Mesendoderm (in vitro differentiated cells): Measurements from ENCODE around the gene ZBTB25.
"Not testable (repeated sequence)": the region's sequence is repeated elsewhere in the genome, so short reads cannot be mapped to it uniquely, and the experiment has no call there.

Source experiments
- DNase-seq: peaks from one replicate; pipeline ENCODE4 v3.0.0; 2013
- H2AK5ac ChIP-seq: 2 replicates; pipeline ENCODE4 v1.6.1; 2013; ENCODE audit warnings: low read length, inconsistent platforms
- H2BK120ac ChIP-seq: 2 replicates; pipeline ENCODE4 v1.6.1; 2013; ENCODE audit warnings: low read depth, mild to moderate bottlenecking, low read length, moderate library complexity, mixed read lengths
- H2BK15ac ChIP-seq: replicated peaks from 2 replicates; pipeline ENCODE4 v1.6.1; 2013; ENCODE audit warnings: low read depth, mild to moderate bottlenecking, moderate library complexity
- H2BK5ac ChIP-seq: 2 replicates; pipeline ENCODE4 v1.6.1; 2013; ENCODE audit warnings: low read length, inconsistent platforms
- H3K18ac ChIP-seq: 2 replicates; pipeline ENCODE4 v1.6.1; 2013; ENCODE audit warnings: mild to moderate bottlenecking, low read length, mixed read lengths
- H3K23ac ChIP-seq: one replicate; pipeline ENCODE4 v1.6.1; 2013; ENCODE audit warnings: low read length
- H3K27ac ChIP-seq: 2 replicates; pipeline ENCODE4 v1.5.1; 2013; ENCODE audit warnings: low read depth, mild to moderate bottlenecking, inconsistent platforms, low read length, moderate library complexity
- H3K27me3 ChIP-seq: 2 replicates; pipeline ENCODE4 v1.6.1; 2013; ENCODE audit warnings: low read length, control low read depth, mild to moderate bottlenecking, inconsistent platforms; ENCODE audit not compliant: insufficient read depth, poor library complexity
- H3K36me3 ChIP-seq: 2 replicates; pipeline ENCODE4 v1.6.1; 2013; ENCODE audit warnings: low read length, inconsistent platforms; ENCODE audit not compliant: control insufficient read depth, insufficient read depth
- H3K4ac ChIP-seq: one replicate; pipeline ENCODE4 v1.6.1; 2013; ENCODE audit warnings: low read depth, mild to moderate bottlenecking, low read length, moderate library complexity
- H3K4me1 ChIP-seq: 2 replicates; pipeline ENCODE4 v1.6.1; 2013; ENCODE audit warnings: low read depth, low read length, inconsistent platforms; ENCODE audit not compliant: control insufficient read depth
- H3K4me2 ChIP-seq: 2 replicates; pipeline ENCODE4 v1.6.1; 2013; ENCODE audit warnings: low read length
- H3K4me3 ChIP-seq: 2 replicates; pipeline ENCODE4 v1.5.1; 2013; ENCODE audit warnings: mild to moderate bottlenecking, low read length
- H3K56ac ChIP-seq: one replicate; pipeline ENCODE4 v1.6.1; 2013; ENCODE audit warnings: low read length
- H3K79me1 ChIP-seq: 2 replicates; pipeline ENCODE4 v1.6.1; 2013; ENCODE audit warnings: low read length, inconsistent platforms
- H3K79me2 ChIP-seq: 2 replicates; pipeline ENCODE4 v1.6.1; 2013; ENCODE audit warnings: mild to moderate bottlenecking, low read length; ENCODE audit not compliant: control insufficient read depth, insufficient read depth
- H3K9ac ChIP-seq: 2 replicates; pipeline ENCODE4 v1.6.1; 2013; ENCODE audit warnings: low read length, inconsistent platforms
- H4K5ac ChIP-seq: one replicate; pipeline ENCODE4 v1.6.1; 2013; ENCODE audit warnings: low read length
- H4K8ac ChIP-seq: one replicate; pipeline ENCODE4 v1.6.1; 2013; ENCODE audit warnings: low read depth, mild to moderate bottlenecking, control low read depth, low read length, moderate library complexity
- WGBS: extraction: QIAGEN DNeasy Blood & Tissue Kit; methylation state at CpG from one replicate; pipeline ENCODE4 v1.1.7; 2013; ENCODE audit warnings: low lambda C conversion rate, missing lambda C conversion rate; ENCODE audit not compliant: insufficient coverage; ENCODE audit errors: extremely low coverage; 5-methylcytosine and 5-hydroxymethylcytosine counted together

Gene ZBTB25

DNA sequence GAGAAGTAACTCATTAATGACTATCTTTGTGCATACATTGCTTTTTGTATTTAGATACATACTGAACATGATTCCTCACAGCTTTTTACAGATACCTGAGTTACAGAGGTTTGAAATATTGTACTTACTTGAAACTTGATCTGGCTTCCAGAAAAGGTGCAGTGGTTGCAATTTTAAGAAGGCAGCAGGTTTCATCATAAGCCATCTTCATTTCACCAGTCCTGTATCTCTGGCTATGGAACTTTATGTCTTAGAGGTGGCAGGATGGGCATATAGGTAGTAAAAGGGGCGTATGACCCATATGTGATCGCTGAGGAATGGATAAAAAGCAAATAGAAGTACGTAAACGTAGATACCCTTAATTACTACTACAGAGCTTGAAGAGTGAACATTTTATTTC is 14.6 kb upstream of the ZBTB25 start:
- Histone ChIP-seq H2AK5ac (no peak overlapping the region), H3K23ac (no peak overlapping the region), H3K36me3 (no peaks in the 10 kb centered on the region), H3K27ac (no peak overlapping the region), H3K18ac (no peak overlapping the region), H3K4me1 (no peaks in the 10 kb centered on the region), H2BK120ac (no peak overlapping the region), H2BK15ac (no peak overlapping the region), H3K9ac (no peak overlapping the region), H4K5ac (no peak overlapping the region), H3K56ac (no peak overlapping the region), H3K4me3 (no peak overlapping the region), H3K79me1 (peaks cover 7% of the 10 kb centered on the region), H3K79me2 (peaks cover 37% of the 10 kb centered on the region), H3K27me3 (no peaks in the 10 kb centered on the region), H2BK5ac (no peak overlapping the region), H3K4me2 (no peak overlapping the region), H3K4ac (no peak overlapping the region), H4K8ac (no peak overlapping the region)
- no CpG with 5 or more reads among the region's 4 CpGs for WGBS
- DNase-seq, result no peak

- not testable (repeated sequence) for H3K4ac ChIP-seq, H3K56ac ChIP-seq, H3K23ac ChIP-seq, H2BK120ac ChIP-seq, H2AK5ac ChIP-seq, H3K27ac ChIP-seq, H2BK15ac ChIP-seq, H2BK5ac ChIP-seq, H3K79me1 ChIP-seq, H3K27me3 ChIP-seq, H3K9ac ChIP-seq, H4K5ac ChIP-seq, H3K4me1 ChIP-seq, H4K8ac ChIP-seq, H3K4me3 ChIP-seq, H3K18ac ChIP-seq, H3K36me3 ChIP-seq, H3K4me2 ChIP-seq, DNase-seq
- peaks cover 37% of the 10 kb centered on the region for H3K79me2 ChIP-seq
- no CpG with 5 or more reads among the region's 6 CpGs for WGBS
These were observed 14.0 kb upstream of the ZBTB25 start for GRCh38 chr14:64517667-64518066.

DNA sequence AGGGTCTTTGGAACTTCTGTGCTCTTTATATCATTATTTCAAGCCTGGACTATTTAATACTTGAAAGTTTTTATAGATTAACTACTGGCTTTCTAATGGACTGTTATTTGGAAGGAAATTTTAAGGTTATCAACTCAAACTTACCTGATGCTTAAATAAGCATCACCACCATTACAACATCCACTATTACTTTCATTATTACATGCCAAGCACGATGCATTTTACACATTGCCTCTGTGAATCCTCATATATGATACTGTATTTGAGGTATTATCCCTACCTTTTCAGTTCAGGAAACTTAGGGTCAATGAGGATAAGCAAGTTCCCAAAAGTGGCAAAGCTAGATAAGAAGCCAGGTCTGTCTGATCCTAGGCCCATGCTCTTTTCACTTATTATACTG is 13.3 kb upstream of the ZBTB25 start:
- H3K27ac ChIP-seq, result no peak overlapping the region
- no peak overlapping the region for H2BK5ac ChIP-seq
- no peak overlapping the region for H2AK5ac ChIP-seq
- H2BK15ac ChIP-seq, result no peak overlapping the region
- no peak overlapping the region for H3K4me3 ChIP-seq
- no peak overlapping the region for H2BK120ac ChIP-seq
- DNase-seq, result no peak
- no peak overlapping the region for H4K8ac ChIP-seq
- no peaks in the 10 kb centered on the region for H3K27me3 ChIP-seq
- WGBS, result no CpG with 5 or more reads among the region's 1 CpG
- no peak overlapping the region for H3K4me2 ChIP-seq
- peaks cover 41% of the 10 kb centered on the region for H3K79me2 ChIP-seq
- H3K9ac ChIP-seq, result no peak overlapping the region
- H3K18ac ChIP-seq, result no peak overlapping the region
- H3K4ac ChIP-seq, result no peak overlapping the region
- no peak overlapping the region for H4K5ac ChIP-seq
- peaks cover 6% of the 10 kb centered on the region for H3K79me1 ChIP-seq
- no peaks in the 10 kb centered on the region for H3K36me3 ChIP-seq
- no peaks in the 10 kb centered on the region for H3K4me1 ChIP-seq
- no peak overlapping the region for H3K23ac ChIP-seq
- no peak overlapping the region for H3K56ac ChIP-seq

- Histone ChIP-seq H3K18ac (no peak overlapping the region), H2BK5ac (no peak overlapping the region)
- no CpG with 5 or more reads among the region's 1 CpG for WGBS
These were observed 11.4 kb upstream of the ZBTB25 start for GRCh38 chr14:64515053-64515452.

GRCh38 chr14:64513271-64513670 is 9.6 kb upstream of the ZBTB25 start:
- Histone ChIP-seq H2AK5ac (no peak overlapping the region), H3K9ac (no peak overlapping the region), H3K79me1 (peaks cover 6% of the 10 kb centered on the region), H2BK5ac (no peak overlapping the region), H3K4me1 (peaks cover 11% of the 10 kb centered on the region), H3K4me3 (no peak overlapping the region), H4K5ac (no peak overlapping the region), H3K27me3 (no peaks in the 10 kb centered on the region), H2BK15ac (no peak overlapping the region), H3K18ac (no peak overlapping the region), H3K56ac (no peak overlapping the region), H3K23ac (no peak overlapping the region), H3K4ac (no peak overlapping the region), H2BK120ac (no peak overlapping the region), H3K79me2 (peaks cover 56% of the 10 kb centered on the region), H3K36me3 (no peaks in the 10 kb centered on the region), H3K4me2 (no peak overlapping the region), H4K8ac (no peak overlapping the region), H3K27ac (no peak overlapping the region)
- DNase-seq, result no peak
- 100% methylated on average over 1 of the region's 2 CpGs for WGBS

More at GRCh38 chr14:64515053-64515452, 11.4 kb upstream of the ZBTB25 start:
- H3K9ac ChIP-seq, result no peak overlapping the region
- no peak for DNase-seq
- H3K23ac ChIP-seq, result no peak overlapping the region
- H3K79me1 ChIP-seq, result peaks cover 6% of the 10 kb centered on the region
- no peak overlapping the region for H2AK5ac ChIP-seq
- H2BK120ac ChIP-seq, result no peak overlapping the region
- H3K79me2 ChIP-seq, result peaks cover 52% of the 10 kb centered on the region
- H2BK15ac ChIP-seq, result no peak overlapping the region
- H3K27ac ChIP-seq, result no peak overlapping the region
- no peak overlapping the region for H3K4me3 ChIP-seq
- H3K27me3 ChIP-seq, result no peaks in the 10 kb centered on the region
- peaks cover 5% of the 10 kb centered on the region for H3K4me1 ChIP-seq
- no peak overlapping the region for H4K5ac ChIP-seq
- no peak overlapping the region for H3K4me2 ChIP-seq
- H3K4ac ChIP-seq, result no peak overlapping the region
- no peak overlapping the region for H3K56ac ChIP-seq
- no peak overlapping the region for H4K8ac ChIP-seq
- H3K36me3 ChIP-seq, result no peaks in the 10 kb centered on the region
